ENCODE measurements around the gene GPI.
A peak's percentile ranks its signal among the peaks of the same experiment; 100 is the strongest.

The GPI gene

GRCh38 chr19:34405892-34406660, 41.1 kb downstream of the GPI start:
- no peak overlapping the region for H4K91ac ChIP-seq (ENCODE audit: low read length)
- H3K23ac ChIP-seq (ENCODE audit: low read length in 2 of 2), result no peak overlapping the region
- no peak overlapping the region for H3K27ac ChIP-seq (ENCODE audit: low read length, poor library complexity, severe bottlenecking)

GRCh38 chr19:34408411-34408810, 43.4 kb downstream of the GPI start:
- Histone ChIP-seq H2BK120ac (ENCODE audit: low read depth, low read length) (no peak overlapping the region), H3K14ac (ENCODE audit: low read length in 2 of 2) (no peak overlapping the region), H2BK15ac (ENCODE audit: low read depth, poor library complexity, severe bottlenecking) (no peak overlapping the region), H2AK5ac (ENCODE audit: low read length, severe bottlenecking) (no peak overlapping the region), H3K4me1 (ENCODE audit: control insufficient read depth, insufficient read depth, low read depth, low read length) (peaks cover 4% of the 10 kb centered on the region), H3K23ac (ENCODE audit: low read length in 2 of 2) (no peak overlapping the region), H2BK5ac (ENCODE audit: low read depth, low read length, poor library complexity, severe bottlenecking) (no peak overlapping the region), H3K4ac (ENCODE audit: low read depth in 1 of 2, low read length in 2 of 2) (no peak overlapping the region), H4K8ac (ENCODE audit: low read length) (no peak overlapping the region), H3K79me1 (replicated peaks; ENCODE audit: low read length, poor library complexity, severe bottlenecking) (peaks cover 16% of the 10 kb centered on the region), H4K91ac (ENCODE audit: low read length) (no peak overlapping the region), H3K27me3 (ENCODE audit: control insufficient read depth in 1 of 2, insufficient read depth in 1 of 2, low read length in 2 of 2) (no peaks in the 10 kb centered on the region), H2BK12ac (ENCODE audit: low read length in 2 of 2) (no peak overlapping the region), H3K4me3 (ENCODE audit: insufficient read depth in 1 of 2, low read depth in 1 of 2, low read length in 2 of 2) (no peak overlapping the region), H3K4me2 (ENCODE audit: low read length, poor library complexity, severe bottlenecking) (no peak overlapping the region), H3K36me3 (ENCODE audit: control insufficient read depth in 1 of 2, insufficient read depth in 2 of 2, low read depth in 1 of 2, low read length in 2 of 2) (peaks cover 14 to 18% of the 10 kb centered on the region in 2 experiments), H3K9ac (ENCODE audit: low read length) (no peak overlapping the region), H3K9me3 (ENCODE audit: control insufficient read depth, low read length) (no peaks in the 10 kb centered on the region), H3K18ac (ENCODE audit: low read depth in 1 of 2, low read length in 2 of 2) (no peak overlapping the region), H3K27ac (ENCODE audit: low read length, poor library complexity, severe bottlenecking) (no peak overlapping the region), H2AFZ (ENCODE audit: low read depth, low read length) (no peak overlapping the region)
- DNase-seq, result no peak
- WGBS, result 86% methylated on average over 8 of the region's 8 CpGs

More at GRCh38 chr19:34405892-34406660, 41.1 kb downstream of the GPI start:
- Histone ChIP-seq H2BK5ac (ENCODE audit: low read depth, low read length, poor library complexity, severe bottlenecking) (no peak overlapping the region), H4K8ac (ENCODE audit: low read length) (no peak overlapping the region), H3K4ac (ENCODE audit: low read depth in 1 of 2, low read length in 2 of 2) (no peak overlapping the region), H2BK15ac (ENCODE audit: low read depth, poor library complexity, severe bottlenecking) (no peak overlapping the region), H3K18ac (ENCODE audit: low read depth in 1 of 2, low read length in 2 of 2) (no peak overlapping the region), H3K14ac (ENCODE audit: low read length in 2 of 2) (no peak overlapping the region), H3K9me3 (ENCODE audit: control insufficient read depth, low read length) (no peaks in the 10 kb centered on the region), H2BK120ac (ENCODE audit: low read depth, low read length) (no peak overlapping the region), H2AFZ (ENCODE audit: low read depth, low read length) (no peak overlapping the region), H3K79me1 (replicated peaks; ENCODE audit: low read length, poor library complexity, severe bottlenecking) (peaks cover 12% of the 10 kb centered on the region), H3K27me3 (ENCODE audit: control insufficient read depth in 1 of 2, insufficient read depth in 1 of 2, low read length in 2 of 2) (no peaks in the 10 kb centered on the region), H3K4me2 (ENCODE audit: low read length, poor library complexity, severe bottlenecking) (no peak overlapping the region), H3K36me3 (ENCODE audit: control insufficient read depth in 1 of 2, insufficient read depth in 2 of 2, low read depth in 1 of 2, low read length in 2 of 2) (peaks cover 5 to 18% of the 10 kb centered on the region in 2 experiments), H3K9ac (ENCODE audit: low read length) (no peak overlapping the region), H3K4me1 (ENCODE audit: control insufficient read depth, insufficient read depth, low read depth, low read length) (peaks cover 4% of the 10 kb centered on the region), H2BK12ac (ENCODE audit: low read length in 2 of 2) (no peak overlapping the region), H2AK5ac (ENCODE audit: low read length, severe bottlenecking) (no peak overlapping the region), H3K4me3 (ENCODE audit: insufficient read depth in 1 of 2, low read depth in 1 of 2, low read length in 2 of 2) (no peak overlapping the region)
- no peak for DNase-seq
- WGBS, result 78% methylated on average over 5 of the region's 13 CpGs

- Histone ChIP-seq H2BK5ac (ENCODE audit: low read depth, low read length, poor library complexity, severe bottlenecking) (no peak overlapping the region), H3K18ac (ENCODE audit: low read depth in 1 of 2, low read length in 2 of 2) (no peak overlapping the region), H3K36me3 (ENCODE audit: control insufficient read depth in 1 of 2, insufficient read depth in 2 of 2, low read depth in 1 of 2, low read length in 2 of 2) (peaks cover 19 to 23% of the 10 kb centered on the region in 2 experiments), H2BK120ac (ENCODE audit: low read depth, low read length) (no peak overlapping the region), H2BK12ac (ENCODE audit: low read length in 2 of 2) (no peak overlapping the region), H3K14ac (ENCODE audit: low read length in 2 of 2) (no peak overlapping the region), H3K4me1 (ENCODE audit: control insufficient read depth, insufficient read depth, low read depth, low read length) (peaks cover 4% of the 10 kb centered on the region), H3K4me2 (ENCODE audit: low read length, poor library complexity, severe bottlenecking) (no peak overlapping the region), H3K23ac (ENCODE audit: low read length in 2 of 2) (no peak overlapping the region), H2AK5ac (ENCODE audit: low read length, severe bottlenecking) (no peak overlapping the region), H3K9ac (ENCODE audit: low read length) (no peak overlapping the region), H2AFZ (ENCODE audit: low read depth, low read length) (no peak overlapping the region), H3K9me3 (ENCODE audit: control insufficient read depth, low read length) (no peaks in the 10 kb centered on the region), H3K27me3 (ENCODE audit: control insufficient read depth in 1 of 2, insufficient read depth in 1 of 2, low read length in 2 of 2) (no peaks in the 10 kb centered on the region), H3K79me1 (replicated peaks; ENCODE audit: low read length, poor library complexity, severe bottlenecking) (peaks cover 16% of the 10 kb centered on the region), H3K4me3 (ENCODE audit: insufficient read depth in 1 of 2, low read depth in 1 of 2, low read length in 2 of 2) (no peak overlapping the region), H4K8ac (ENCODE audit: low read length) (no peak overlapping the region), H3K4ac (ENCODE audit: low read depth in 1 of 2, low read length in 2 of 2) (no peak overlapping the region), H3K27ac (ENCODE audit: low read length, poor library complexity, severe bottlenecking) (no peak overlapping the region), H4K91ac (ENCODE audit: low read length) (no peak overlapping the region), H2BK15ac (ENCODE audit: low read depth, poor library complexity, severe bottlenecking) (no peak overlapping the region)
- 97% methylated on average over 7 of the region's 10 CpGs for WGBS
- no peak for DNase-seq
Measured at GRCh38 chr19:34409189-34410164, 44.5 kb downstream of the GPI start.

GRCh38 chr19:34411216-34411615, 46.2 kb downstream of the GPI start:
- Histone ChIP-seq H3K27ac (ENCODE audit: low read length, poor library complexity, severe bottlenecking) (no peak overlapping the region), H3K9ac (ENCODE audit: low read length) (no peak overlapping the region), H4K8ac (ENCODE audit: low read length) (no peak overlapping the region), H3K4me3 (ENCODE audit: insufficient read depth in 1 of 2, low read depth in 1 of 2, low read length in 2 of 2) (no peak overlapping the region), H3K79me1 (replicated peaks; ENCODE audit: low read length, poor library complexity, severe bottlenecking) (peaks cover 12% of the 10 kb centered on the region), H3K14ac (ENCODE audit: low read length in 2 of 2) (no peak overlapping the region), H4K91ac (ENCODE audit: low read length) (no peak overlapping the region), H3K4me2 (ENCODE audit: low read length, poor library complexity, severe bottlenecking) (no peak overlapping the region), H3K36me3 (ENCODE audit: control insufficient read depth in 1 of 2, insufficient read depth in 2 of 2, low read depth in 1 of 2, low read length in 2 of 2) (peaks cover 30 to 38% of the 10 kb centered on the region in 2 experiments), H3K27me3 (ENCODE audit: control insufficient read depth in 1 of 2, insufficient read depth in 1 of 2, low read length in 2 of 2) (no peaks in the 10 kb centered on the region), H2BK12ac (ENCODE audit: low read length in 2 of 2) (no peak overlapping the region), H2BK5ac (ENCODE audit: low read depth, low read length, poor library complexity, severe bottlenecking) (peak overlapping the region; percentile 5), H2AFZ (ENCODE audit: low read depth, low read length) (no peak overlapping the region), H3K9me3 (ENCODE audit: control insufficient read depth, low read length) (no peaks in the 10 kb centered on the region), H3K18ac (ENCODE audit: low read depth in 1 of 2, low read length in 2 of 2) (no peak overlapping the region), H2AK5ac (ENCODE audit: low read length, severe bottlenecking) (no peak overlapping the region), H2BK120ac (ENCODE audit: low read depth, low read length) (no peak overlapping the region), H3K23ac (ENCODE audit: low read length in 2 of 2) (no peak overlapping the region), H3K4ac (ENCODE audit: low read depth in 1 of 2, low read length in 2 of 2) (no peak overlapping the region), H3K4me1 (ENCODE audit: control insufficient read depth, insufficient read depth, low read depth, low read length) (no peaks in the 10 kb centered on the region), H2BK15ac (ENCODE audit: low read depth, poor library complexity, severe bottlenecking) (no peak overlapping the region)
- 99% methylated on average over 8 of the region's 13 CpGs for WGBS
- DNase-seq, result no peak

Data from mesenchymal stem cell (in vitro differentiated cells and primary cell).